Lower lobe of right lung (tissue), 2 donors: ENCODE data around the gene DGKI. TPM values are rescaled to one million over a fixed set of nuclear protein-coding genes. Genes with fewer than 3 reads are reported as not detected.

Experiments used
- ATAC-seq, 2 donors: fragments of 200-7000 bp; cut with Tn5 transposase; one replicate each; pipeline ENCODE4 v1.9.1; 2020 to 2022; ENCODE audit warnings: mild to moderate bottlenecking in 2 of 2, moderate library complexity in 2 of 2
- DNase-seq: peaks from one replicate; pipeline ENCODE4 v3.0.0-alpha.2; 2020
- H3K27ac ChIP-seq: fragments of 200-600 bp; one replicate; pipeline ENCODE4 v1.8.0; 2022
- H3K27me3 ChIP-seq: fragments of 200-600 bp; one replicate; pipeline ENCODE4 v1.8.0; 2022; ENCODE audit warnings: low read depth
- H3K36me3 ChIP-seq: fragments of 200-600 bp; one replicate; pipeline ENCODE4 v1.8.0; 2022; ENCODE audit warnings: mild to moderate bottlenecking
- H3K4me1 ChIP-seq: fragments of 200-600 bp; one replicate; pipeline ENCODE4 v1.8.0; 2022
- H3K4me3 ChIP-seq: fragments of 200-600 bp; one replicate; pipeline ENCODE4 v1.8.0; 2022; ENCODE audit warnings: mild to moderate bottlenecking
- H3K9me3 ChIP-seq: fragments of 200-600 bp; one replicate; pipeline ENCODE4 v1.8.0; 2022
- CTCF ChIP-seq: fragments of 200-600 bp; IDR thresholded peaks from one replicate; pipeline ENCODE4 v1.8.0; 2022; ENCODE audit warnings: antibody characterized with exemption, mild to moderate bottlenecking
- intact Hi-C: fragments of 100-400 bp; cut with DNase I; formaldehyde crosslinking; loops from one replicate; pipeline ENCODE4 v1.11.0; 2022
- total RNA-seq: library from RNA; stranded (reverse); fragmentation: NEBNext Ultra II Directional; extraction: Animal tissue kit (Norgen Biotek cat#: 25700); gene quantifications from one replicate; pipeline ENCODE4 v1.2.1, GENCODE V29; 2021
- donor health status: DM: no; HTN: yes; CAD: no; lungs with severe emphysema.

DGKI gene
- total RNA-seq, 1 donor from 2014 or later, result 0.09 TPM

GRCh38 chr7:137696376-137696775 is 150.4 kb downstream of the DGKI start:
- Histone ChIP-seq H3K4me3 (no peak overlapping the region), H3K9me3 (no peaks in the 10 kb centered on the region), H3K36me3 (no peaks in the 10 kb centered on the region), H3K27me3 (no peaks in the 10 kb centered on the region), H3K27ac (no peak overlapping the region), H3K4me1 (no peaks in the 10 kb centered on the region)
- no peak for DNase-seq
- no peak for TF ChIP-seq CTCF
- ATAC-seq, result no peak
- intact Hi-C loops, result no loop called here

GRCh38 chr7:137695942-137696341 is 150.8 kb downstream of the DGKI start:
- Histone ChIP-seq H3K9me3 (no peaks in the 10 kb centered on the region), H3K27me3 (no peaks in the 10 kb centered on the region), H3K4me1 (no peaks in the 10 kb centered on the region), H3K4me3 (no peak overlapping the region), H3K27ac (no peak overlapping the region), H3K36me3 (no peaks in the 10 kb centered on the region)
- DNase-seq (no peak), ATAC-seq (no peak)
- intact Hi-C loops, result no loop called here
- TF ChIP-seq CTCF, result no peak

GRCh38 chr7:137695494-137695893 is 151.3 kb downstream of the DGKI start:
- Histone ChIP-seq H3K9me3 (no peaks in the 10 kb centered on the region), H3K36me3 (no peaks in the 10 kb centered on the region), H3K27me3 (no peaks in the 10 kb centered on the region), H3K4me1 (no peaks in the 10 kb centered on the region), H3K27ac (no peak overlapping the region), H3K4me3 (no peak overlapping the region)
- no peak for DNase-seq
- no peak for TF ChIP-seq CTCF
- ATAC-seq, result no peak
- intact Hi-C loops, result no loop called here

- no peak overlapping the region for H3K4me3 ChIP-seq
- ATAC-seq (no peak), DNase-seq (no peak)
- no peaks in the 10 kb centered on the region for H3K27me3 ChIP-seq
- H3K36me3 ChIP-seq, result no peaks in the 10 kb centered on the region
- H3K27ac ChIP-seq, result no peak overlapping the region
- no peak for TF ChIP-seq CTCF
- H3K4me1 ChIP-seq, result no peaks in the 10 kb centered on the region
- intact Hi-C loops, result no loop called here
- no peaks in the 10 kb centered on the region for H3K9me3 ChIP-seq
Measured at GRCh38 chr7:137694405-137694804, 152.4 kb downstream of the DGKI start.

- Histone ChIP-seq H3K27ac (no peak overlapping the region), H3K4me1 (no peaks in the 10 kb centered on the region), H3K4me3 (no peak overlapping the region), H3K9me3 (no peaks in the 10 kb centered on the region), H3K36me3 (no peaks in the 10 kb centered on the region), H3K27me3 (no peaks in the 10 kb centered on the region)
- intact Hi-C loops, result no loop called here
- ATAC-seq (no peak), DNase-seq (no peak)
- TF ChIP-seq CTCF, result no peak
Measured at GRCh38 chr7:137692399-137692798, 154.4 kb downstream of the DGKI start.

DNA sequence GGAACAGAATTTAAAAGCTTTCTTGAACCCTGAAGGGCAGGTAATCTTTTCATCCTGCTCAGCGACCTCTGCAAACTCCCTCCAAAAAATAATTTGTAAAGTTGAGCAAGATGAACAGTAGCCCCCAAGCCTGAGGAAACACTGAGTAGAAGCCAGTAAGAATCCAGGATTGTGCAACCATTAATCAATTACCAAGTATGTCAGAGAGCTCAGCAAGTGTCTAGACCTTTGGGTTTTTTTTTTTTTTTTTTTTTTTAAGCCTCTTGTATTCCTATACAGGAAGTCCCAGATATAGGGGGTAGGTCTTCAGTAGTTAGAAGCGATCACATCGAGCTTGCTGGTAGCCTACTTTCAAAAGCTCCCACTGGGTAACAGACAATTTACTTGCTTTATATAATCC is 155.2 kb downstream of the DGKI start:
- intact Hi-C loops, result no loop called here
- TF ChIP-seq CTCF, result no peak
- Histone ChIP-seq H3K9me3 (no peaks in the 10 kb centered on the region), H3K27ac (no peak overlapping the region), H3K36me3 (no peaks in the 10 kb centered on the region), H3K4me3 (no peak overlapping the region), H3K4me1 (no peaks in the 10 kb centered on the region), H3K27me3 (no peaks in the 10 kb centered on the region)
- no peak for DNase-seq
- ATAC-seq, result no peak
